ENCODE results near the gene PAX3.

PAX3 gene

GRCh38 chr2:222208010-222208690 is 90.6 kb downstream of the PAX3 start:
- Histone ChIP-seq H3K9ac (ENCODE audit: low read depth, low read length) (no peak overlapping the region), H3K9me3 (ENCODE audit: control insufficient read depth, insufficient read depth, low read length) (no peaks in the 10 kb centered on the region), H3K36me3 (ENCODE audit: insufficient read depth, low read length) (no peaks in the 10 kb centered on the region), H3K4me1 (ENCODE audit: insufficient read depth, low read length) (peaks cover 10% of the 10 kb centered on the region; the same call in 1 of the 2 replicates)

DNA sequence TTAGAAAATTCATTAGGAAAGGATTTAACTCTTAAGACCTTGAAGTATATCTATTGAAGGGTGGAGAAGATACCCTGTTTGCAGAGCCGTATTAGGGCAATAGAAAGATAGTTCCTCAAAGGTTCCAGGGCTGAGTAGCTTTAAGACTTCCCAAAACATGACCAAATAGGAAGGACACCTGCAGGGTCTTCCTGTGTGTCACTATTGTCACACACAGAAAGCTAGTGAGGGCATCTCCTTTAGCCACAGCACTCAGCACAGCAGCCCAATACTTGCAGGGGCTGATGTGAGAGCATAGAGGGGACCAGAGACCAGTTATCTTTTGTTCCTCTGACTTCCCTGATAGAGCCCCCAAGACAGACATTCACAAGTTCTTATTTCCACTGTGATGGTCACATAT is 93.7 kb downstream of the PAX3 start:
- no peaks in the 10 kb centered on the region for H3K36me3 ChIP-seq (ENCODE audit: insufficient read depth, low read length)
- H3K9ac ChIP-seq (ENCODE audit: low read depth, low read length), result no peak overlapping the region
- H3K9me3 ChIP-seq (ENCODE audit: control insufficient read depth, insufficient read depth, low read length), result no peaks in the 10 kb centered on the region
- H3K4me1 ChIP-seq (ENCODE audit: insufficient read depth, low read length), result peaks cover 10% of the 10 kb centered on the region; the same call in 1 of the 2 replicates

DNA sequence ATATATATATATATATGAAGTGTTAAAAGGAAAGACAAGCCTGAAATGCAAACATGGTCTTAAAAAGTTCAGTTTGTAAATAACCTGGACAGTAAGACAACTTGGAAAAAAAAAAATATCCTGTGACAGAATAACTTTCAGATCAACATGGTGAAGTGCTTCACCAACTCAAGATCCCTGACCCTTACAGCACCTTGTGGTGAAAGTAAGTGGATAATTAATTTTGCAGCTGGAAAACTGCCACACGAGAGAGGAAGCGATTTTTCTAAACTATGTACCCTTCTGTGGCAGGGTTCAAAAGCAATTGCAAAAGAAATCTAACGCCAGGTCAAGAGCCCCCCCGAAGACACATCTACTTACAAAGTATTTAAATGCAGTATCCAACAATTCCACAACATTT is 95.8 kb downstream of the PAX3 start:
- H3K9ac ChIP-seq (ENCODE audit: low read depth, low read length), result no peak overlapping the region
- no peaks in the 10 kb centered on the region; the same call in 1 of the 2 replicates for H3K4me1 ChIP-seq (ENCODE audit: insufficient read depth, low read length)
- H3K9me3 ChIP-seq (ENCODE audit: control insufficient read depth, insufficient read depth, low read length), result no peaks in the 10 kb centered on the region
- no peaks in the 10 kb centered on the region for H3K36me3 ChIP-seq (ENCODE audit: insufficient read depth, low read length)

DNA sequence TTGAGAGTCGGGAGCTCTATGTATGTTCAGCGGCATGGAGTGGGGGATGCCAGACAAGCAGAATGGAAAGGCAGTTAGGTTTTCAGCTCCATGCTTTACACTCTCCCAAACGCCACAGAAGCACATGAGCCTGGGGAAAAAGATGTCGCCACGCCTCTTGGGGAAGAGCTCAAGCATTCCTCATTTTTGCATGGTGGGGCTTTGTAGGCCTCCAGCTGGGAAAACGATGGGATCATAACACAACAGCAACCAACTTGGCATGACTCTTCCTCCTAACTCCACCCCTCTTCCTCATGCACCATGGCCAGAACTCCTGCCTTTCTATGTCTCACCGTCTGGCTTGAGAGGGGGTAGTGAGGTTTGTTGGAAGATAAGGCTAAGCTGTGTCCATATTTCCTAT is 102.6 kb downstream of the PAX3 start:
- Histone ChIP-seq H3K4me1 (ENCODE audit: insufficient read depth, low read length) (peaks cover 4% of the 10 kb centered on the region), H3K36me3 (ENCODE audit: insufficient read depth, low read length) (no peaks in the 10 kb centered on the region), H3K9me3 (ENCODE audit: control insufficient read depth, insufficient read depth, low read length) (no peaks in the 10 kb centered on the region), H3K9ac (ENCODE audit: low read depth, low read length) (no peak overlapping the region)

DNA sequence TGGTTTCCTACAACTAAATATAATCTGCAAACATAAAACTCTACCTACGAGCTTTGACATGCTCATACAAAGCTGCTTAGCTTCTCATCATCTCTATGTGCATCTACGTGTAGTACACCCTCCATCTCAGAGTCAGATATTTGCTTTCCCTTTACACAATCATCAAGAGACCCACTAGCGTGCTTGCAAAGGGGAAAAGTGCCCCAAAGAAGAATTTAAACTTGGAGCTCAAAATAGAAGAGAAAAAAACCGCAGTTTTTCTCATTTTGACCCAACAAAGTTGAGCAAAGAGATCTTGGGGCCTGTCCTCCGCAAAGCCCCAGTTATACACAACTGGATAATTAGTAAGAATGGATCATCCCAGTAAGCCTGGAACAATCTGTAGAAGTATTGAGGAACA is 104.1 kb downstream of the PAX3 start:
- Histone ChIP-seq H3K9ac (ENCODE audit: low read depth, low read length) (no peak overlapping the region), H3K36me3 (ENCODE audit: insufficient read depth, low read length) (no peaks in the 10 kb centered on the region), H3K9me3 (ENCODE audit: control insufficient read depth, insufficient read depth, low read length) (no peaks in the 10 kb centered on the region), H3K4me1 (ENCODE audit: insufficient read depth, low read length) (peaks cover 4% of the 10 kb centered on the region)

DNA sequence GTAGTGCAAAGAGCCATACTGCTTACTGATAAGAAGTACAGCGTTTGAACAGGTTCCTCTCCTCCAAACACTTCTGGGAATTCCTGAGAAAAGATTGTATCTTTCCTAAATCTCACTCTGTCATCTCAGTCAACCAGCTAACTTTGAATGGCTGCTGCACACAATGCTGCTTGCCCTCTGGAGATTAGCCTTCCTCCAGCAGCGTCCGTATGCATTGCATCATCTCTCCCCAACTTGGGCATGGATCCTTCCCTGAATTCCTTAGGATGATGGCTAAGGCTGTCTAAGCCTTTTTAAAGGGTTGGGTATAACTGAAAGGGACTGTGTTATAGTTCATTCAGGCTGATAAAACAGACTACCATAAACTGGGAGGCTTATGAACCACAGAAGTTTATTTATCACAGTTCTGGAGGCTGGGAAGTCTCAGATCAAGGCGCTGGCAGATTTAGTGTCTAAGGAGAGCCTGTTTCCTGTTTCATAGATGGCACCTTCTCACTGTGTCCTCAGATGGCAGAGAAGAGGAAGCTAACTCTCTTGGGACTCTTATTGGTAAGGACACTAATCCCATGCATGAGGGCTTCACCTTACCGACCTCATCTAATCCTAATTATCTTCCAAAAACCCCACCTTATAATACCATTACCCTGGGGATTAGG is 105.3 kb downstream of the PAX3 start:
- no peaks in the 10 kb centered on the region for H3K9me3 ChIP-seq (ENCODE audit: control insufficient read depth, insufficient read depth, low read length)
- peaks cover 4% of the 10 kb centered on the region for H3K4me1 ChIP-seq (ENCODE audit: insufficient read depth, low read length)
- no peak overlapping the region for H3K9ac ChIP-seq (ENCODE audit: low read depth, low read length)
- H3K36me3 ChIP-seq (ENCODE audit: insufficient read depth, low read length), result no peaks in the 10 kb centered on the region

DNA sequence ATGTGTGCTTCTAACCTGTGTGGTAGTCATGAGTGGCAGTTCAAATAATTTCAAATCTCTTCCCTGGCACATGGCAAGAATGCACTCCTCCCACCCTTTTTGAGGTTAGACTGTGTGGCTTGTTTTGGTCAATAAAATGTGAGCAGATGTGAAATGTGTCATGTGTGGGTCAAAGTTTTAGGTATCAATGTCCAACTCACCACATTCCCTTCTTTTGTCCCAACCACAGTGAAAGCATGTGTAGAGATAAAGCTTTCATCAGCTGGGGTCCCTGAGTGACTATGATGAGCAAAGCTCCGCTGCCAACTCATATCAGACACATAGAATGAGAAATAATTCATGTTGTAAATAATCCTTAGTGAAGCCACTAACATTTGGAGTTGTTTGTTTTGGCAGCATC is 118.2 kb downstream of the PAX3 start:
- no peaks in the 10 kb centered on the region for H3K36me3 ChIP-seq (ENCODE audit: insufficient read depth, low read length)
- no peaks in the 10 kb centered on the region for H3K9me3 ChIP-seq (ENCODE audit: control insufficient read depth, insufficient read depth, low read length)
- H3K4me1 ChIP-seq (ENCODE audit: insufficient read depth, low read length), result no peaks in the 10 kb centered on the region
- no peak overlapping the region for H3K9ac ChIP-seq (ENCODE audit: low read depth, low read length)

DNA sequence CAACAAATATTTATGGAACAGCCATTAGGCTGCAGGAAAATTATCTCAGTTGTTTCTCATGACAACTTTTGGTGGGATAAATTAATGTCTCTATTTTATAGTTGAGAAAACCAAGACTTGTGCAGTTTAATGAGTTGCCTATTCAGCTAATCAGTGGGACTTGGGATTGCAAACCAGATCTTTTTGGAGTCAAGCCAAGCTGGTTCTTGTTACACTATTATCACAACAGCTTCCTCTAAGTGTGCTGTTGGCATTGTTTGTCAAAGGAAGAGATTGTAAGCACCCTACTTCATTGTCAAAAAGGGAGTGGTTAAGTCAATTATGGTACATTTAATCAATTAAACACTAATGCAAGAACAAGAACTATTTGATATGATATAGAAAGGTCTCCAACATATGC is 119.2 kb downstream of the PAX3 start:
- Histone ChIP-seq H3K9ac (ENCODE audit: low read depth, low read length) (no peak overlapping the region), H3K9me3 (ENCODE audit: control insufficient read depth, insufficient read depth, low read length) (no peaks in the 10 kb centered on the region), H3K36me3 (ENCODE audit: insufficient read depth, low read length) (no peaks in the 10 kb centered on the region), H3K4me1 (ENCODE audit: insufficient read depth, low read length) (no peaks in the 10 kb centered on the region)

DNA sequence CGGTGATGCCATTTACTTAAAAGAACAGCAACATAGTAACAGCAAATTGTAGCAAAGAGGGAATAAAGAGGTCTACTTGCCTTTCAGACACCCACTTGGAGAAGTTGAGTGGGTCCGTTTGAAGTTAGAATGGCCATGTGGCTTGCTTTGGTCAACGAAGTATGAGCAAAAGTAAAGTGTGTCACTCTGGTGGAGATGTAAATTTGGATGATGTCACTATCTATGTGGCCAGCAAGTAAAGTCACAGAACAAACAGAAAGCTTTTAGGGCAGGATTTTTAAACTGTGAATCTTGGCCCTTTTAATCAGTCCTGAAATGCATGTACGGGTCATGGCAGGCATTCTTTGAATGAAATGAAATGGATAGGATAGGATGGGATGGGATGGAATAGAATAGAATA is 120.3 kb downstream of the PAX3 start:
- no peaks in the 10 kb centered on the region for H3K4me1 ChIP-seq (ENCODE audit: insufficient read depth, low read length)
- H3K36me3 ChIP-seq (ENCODE audit: insufficient read depth, low read length), result no peaks in the 10 kb centered on the region
- H3K9ac ChIP-seq (ENCODE audit: low read depth, low read length), result no peak overlapping the region

DNA sequence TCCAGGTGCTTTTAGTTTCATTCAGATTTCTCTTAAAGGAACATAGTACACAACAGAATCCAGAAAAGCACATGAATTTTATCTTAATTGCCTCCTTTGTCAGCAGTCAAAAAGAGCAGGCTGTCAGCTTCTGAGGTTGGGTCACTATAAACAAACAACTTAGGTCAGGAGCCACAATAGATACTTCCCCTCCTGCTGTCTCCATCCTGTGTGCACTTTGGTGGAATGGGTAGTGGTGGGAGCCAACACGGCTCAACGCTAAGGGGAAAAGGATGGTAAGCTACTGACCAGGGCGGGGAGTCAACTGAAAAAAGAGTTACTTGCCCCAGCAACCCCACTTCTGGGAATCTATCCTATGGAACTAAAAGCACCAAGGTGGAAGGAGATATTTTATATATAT is 121.9 kb downstream of the PAX3 start:
- Histone ChIP-seq H3K9me3 (ENCODE audit: control insufficient read depth, insufficient read depth, low read length) (no peaks in the 10 kb centered on the region), H3K9ac (ENCODE audit: low read depth, low read length) (no peak overlapping the region), H3K4me1 (ENCODE audit: insufficient read depth, low read length) (no peaks in the 10 kb centered on the region), H3K36me3 (ENCODE audit: insufficient read depth, low read length) (no peaks in the 10 kb centered on the region)

More for the DNA sequence above, 120.3 kb downstream of the PAX3 start:
- no peaks in the 10 kb centered on the region for H3K9me3 ChIP-seq (ENCODE audit: control insufficient read depth, insufficient read depth, low read length)

DNA sequence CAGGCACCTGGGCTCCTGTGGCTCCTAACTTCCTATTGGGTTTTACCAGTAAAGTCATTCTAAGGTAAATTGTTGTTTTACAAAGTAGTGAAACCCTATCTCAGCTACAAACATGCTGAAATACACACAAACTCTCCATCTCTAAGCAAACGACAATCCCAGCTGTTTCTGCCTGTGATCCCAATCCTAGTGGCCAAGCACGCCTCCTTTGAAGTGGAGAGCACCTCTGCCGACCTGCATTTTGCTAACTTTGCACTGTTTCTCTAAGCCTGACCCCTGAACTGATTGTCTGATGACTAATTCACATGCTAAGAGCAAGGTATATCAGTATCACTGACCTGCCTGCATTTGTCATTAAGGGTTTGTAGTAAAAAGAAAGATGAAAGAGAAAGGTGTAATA is 124.3 kb downstream of the PAX3 start:
- Histone ChIP-seq H3K9me3 (ENCODE audit: control insufficient read depth, insufficient read depth, low read length) (no peaks in the 10 kb centered on the region), H3K9ac (ENCODE audit: low read depth, low read length) (no peak overlapping the region), H3K36me3 (ENCODE audit: insufficient read depth, low read length) (no peaks in the 10 kb centered on the region), H3K4me1 (ENCODE audit: insufficient read depth, low read length) (no peaks in the 10 kb centered on the region)

GRCh38 chr2:222169346-222169745 is 129.5 kb downstream of the PAX3 start:
- Histone ChIP-seq H3K9ac (ENCODE audit: low read depth, low read length) (no peak overlapping the region), H3K9me3 (ENCODE audit: control insufficient read depth, insufficient read depth, low read length) (no peaks in the 10 kb centered on the region)

DNA sequence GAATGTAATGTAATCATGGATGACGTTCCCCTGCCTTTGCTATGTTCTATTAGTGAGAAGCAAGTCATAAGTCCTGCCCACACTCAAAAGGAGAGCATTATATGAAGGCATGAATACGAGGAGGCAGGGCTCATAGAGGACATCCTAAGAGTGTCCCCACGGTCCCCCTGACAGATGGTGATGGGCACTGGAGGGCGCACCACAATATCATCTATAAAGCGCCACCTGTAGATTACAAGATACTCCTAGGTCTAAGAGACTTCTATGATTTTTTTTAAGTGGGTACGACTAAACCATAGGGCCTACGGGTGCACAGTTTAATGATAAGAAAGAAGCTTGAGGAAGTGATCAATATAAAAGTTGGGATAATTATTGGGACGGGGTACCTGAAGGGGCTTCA is 131.0 kb downstream of the PAX3 start:
- H3K36me3 ChIP-seq (ENCODE audit: insufficient read depth, low read length), result no peaks in the 10 kb centered on the region

More at GRCh38 chr2:222169346-222169745, 129.5 kb downstream of the PAX3 start:
- H3K36me3 ChIP-seq (ENCODE audit: insufficient read depth, low read length), result no peaks in the 10 kb centered on the region
- peaks cover 7% of the 10 kb centered on the region for H3K4me1 ChIP-seq (ENCODE audit: insufficient read depth, low read length)

GRCh38 chr2:222160944-222161343 is 137.9 kb downstream of the PAX3 start:
- Histone ChIP-seq H3K4me1 (ENCODE audit: insufficient read depth, low read length) (peaks cover 7% of the 10 kb centered on the region), H3K36me3 (ENCODE audit: insufficient read depth, low read length) (no peaks in the 10 kb centered on the region), H3K9me3 (ENCODE audit: control insufficient read depth, insufficient read depth, low read length) (no peaks in the 10 kb centered on the region)

More for the DNA sequence above, 131.0 kb downstream of the PAX3 start:
- Histone ChIP-seq H3K9ac (ENCODE audit: low read depth, low read length) (no peak overlapping the region), H3K9me3 (ENCODE audit: control insufficient read depth, insufficient read depth, low read length) (no peaks in the 10 kb centered on the region), H3K4me1 (ENCODE audit: insufficient read depth, low read length) (peaks cover 7% of the 10 kb centered on the region)

DNA sequence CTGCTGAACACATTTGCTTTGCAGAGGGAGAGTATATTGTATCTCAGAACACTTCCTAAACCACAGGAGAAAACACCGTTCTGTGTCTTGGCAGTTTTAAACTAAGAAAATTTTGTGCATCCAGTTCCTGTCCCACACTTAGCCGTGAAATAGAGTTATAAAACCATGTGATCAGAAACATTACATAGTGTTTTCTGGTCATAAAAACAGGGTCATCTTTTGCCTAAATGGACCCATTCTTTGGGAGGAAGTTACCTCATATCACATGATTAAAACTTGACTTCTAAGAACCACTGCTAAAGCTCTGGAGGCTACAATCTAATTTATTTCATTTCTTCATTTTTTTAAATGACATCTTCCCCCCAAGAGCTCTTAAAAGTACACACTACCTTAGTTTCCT is 138.7 kb downstream of the PAX3 start:
- H3K36me3 ChIP-seq (ENCODE audit: insufficient read depth, low read length), result no peaks in the 10 kb centered on the region

More at GRCh38 chr2:222160944-222161343, 137.9 kb downstream of the PAX3 start:
- H3K9ac ChIP-seq (ENCODE audit: low read depth, low read length), result no peak overlapping the region

More for the DNA sequence above, 138.7 kb downstream of the PAX3 start:
- Histone ChIP-seq H3K4me1 (ENCODE audit: insufficient read depth, low read length) (peaks cover under 1% of the 10 kb centered on the region; the same call in 1 of the 2 replicates), H3K9ac (ENCODE audit: low read depth, low read length) (no peak overlapping the region), H3K9me3 (ENCODE audit: control insufficient read depth, insufficient read depth, low read length) (no peaks in the 10 kb centered on the region)

All from ES-I3 (cell line).